ENCODE results near the gene VSNL1. TPM values are rescaled to one million over a fixed set of nuclear protein-coding genes. Genes with fewer than 3 reads are reported as not detected.

VSNL1 gene
- total RNA-seq, 1 donor = 0.36 TPM

DNA sequence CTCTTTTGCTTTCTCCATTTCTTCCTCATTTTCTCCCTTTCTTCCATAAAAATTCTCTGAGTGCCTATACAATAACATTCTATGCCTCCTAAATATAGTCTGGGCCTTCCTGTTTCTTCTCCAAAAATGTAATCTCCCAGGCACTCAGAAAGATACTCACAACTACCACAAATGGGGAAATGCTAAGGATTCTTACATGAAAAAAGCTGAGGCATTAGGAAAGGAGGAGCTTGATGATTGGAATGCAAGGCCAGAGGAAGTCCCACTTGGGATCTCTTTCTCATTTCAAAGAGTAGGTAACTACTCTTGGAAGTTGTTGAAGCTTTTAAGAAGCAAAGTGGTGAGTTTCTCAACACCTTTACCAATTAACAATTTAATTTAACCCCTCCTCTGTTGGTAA, 3.4 kb downstream of the VSNL1 start:
- Histone ChIP-seq H3K4me3 (ENCODE audit: insufficient read depth, low read length) (no peak overlapping the region), H3K36me3 (ENCODE audit: insufficient read depth, low read length) (no peaks in the 10 kb centered on the region), H3K9me3 (ENCODE audit: low read depth, low read length) (no peaks in the 10 kb centered on the region), H2AFZ (ENCODE audit: low read length) (no peak overlapping the region), H3K27ac (ENCODE audit: low read depth, low read length) (no peak overlapping the region), H4K20me1 (ENCODE audit: insufficient read depth, low read length) (no peaks in the 10 kb centered on the region), H3K4me2 (ENCODE audit: insufficient read depth, low read length) (no peak overlapping the region), H3K27me3 (ENCODE audit: insufficient read depth, low read length) (peaks cover 48% of the 10 kb centered on the region), H3K4me1 (ENCODE audit: insufficient read depth, low read length) (peaks cover 5% of the 10 kb centered on the region), H3K79me2 (ENCODE audit: insufficient read depth, low read length) (no peaks in the 10 kb centered on the region)
- TF ChIP-seq CTCF (IDR thresholded peaks at IDR 0.05; ENCODE audit: extremely low read depth, low read depth, low read length) = no peak
- no peak for DNase-seq (ENCODE audit: insufficient read length, low spot score, missing footprints)

GRCh38 chr2:17544256-17544655, 3.8 kb downstream of the VSNL1 start:
- TF ChIP-seq CTCF (IDR thresholded peaks at IDR 0.05; ENCODE audit: extremely low read depth, low read depth, low read length) = no peak
- H3K79me2 ChIP-seq (ENCODE audit: insufficient read depth, low read length) = no peaks in the 10 kb centered on the region
- no peak overlapping the region for H3K27ac ChIP-seq (ENCODE audit: low read depth, low read length)
- no peaks in the 10 kb centered on the region for H3K36me3 ChIP-seq (ENCODE audit: insufficient read depth, low read length)
- H3K4me2 ChIP-seq (ENCODE audit: insufficient read depth, low read length) = no peak overlapping the region
- H4K20me1 ChIP-seq (ENCODE audit: insufficient read depth, low read length) = no peaks in the 10 kb centered on the region
- H3K9me3 ChIP-seq (ENCODE audit: low read depth, low read length) = no peaks in the 10 kb centered on the region
- peak; percentile 37 for DNase-seq (ENCODE audit: insufficient read length, low spot score, missing footprints)
- H2AFZ ChIP-seq (ENCODE audit: low read length) = no peak overlapping the region
- H3K4me1 ChIP-seq (ENCODE audit: insufficient read depth, low read length) = peaks cover 5% of the 10 kb centered on the region
- H3K27me3 ChIP-seq (ENCODE audit: insufficient read depth, low read length) = peaks cover 45% of the 10 kb centered on the region
- no peak overlapping the region for H3K4me3 ChIP-seq (ENCODE audit: insufficient read depth, low read length)

DNA sequence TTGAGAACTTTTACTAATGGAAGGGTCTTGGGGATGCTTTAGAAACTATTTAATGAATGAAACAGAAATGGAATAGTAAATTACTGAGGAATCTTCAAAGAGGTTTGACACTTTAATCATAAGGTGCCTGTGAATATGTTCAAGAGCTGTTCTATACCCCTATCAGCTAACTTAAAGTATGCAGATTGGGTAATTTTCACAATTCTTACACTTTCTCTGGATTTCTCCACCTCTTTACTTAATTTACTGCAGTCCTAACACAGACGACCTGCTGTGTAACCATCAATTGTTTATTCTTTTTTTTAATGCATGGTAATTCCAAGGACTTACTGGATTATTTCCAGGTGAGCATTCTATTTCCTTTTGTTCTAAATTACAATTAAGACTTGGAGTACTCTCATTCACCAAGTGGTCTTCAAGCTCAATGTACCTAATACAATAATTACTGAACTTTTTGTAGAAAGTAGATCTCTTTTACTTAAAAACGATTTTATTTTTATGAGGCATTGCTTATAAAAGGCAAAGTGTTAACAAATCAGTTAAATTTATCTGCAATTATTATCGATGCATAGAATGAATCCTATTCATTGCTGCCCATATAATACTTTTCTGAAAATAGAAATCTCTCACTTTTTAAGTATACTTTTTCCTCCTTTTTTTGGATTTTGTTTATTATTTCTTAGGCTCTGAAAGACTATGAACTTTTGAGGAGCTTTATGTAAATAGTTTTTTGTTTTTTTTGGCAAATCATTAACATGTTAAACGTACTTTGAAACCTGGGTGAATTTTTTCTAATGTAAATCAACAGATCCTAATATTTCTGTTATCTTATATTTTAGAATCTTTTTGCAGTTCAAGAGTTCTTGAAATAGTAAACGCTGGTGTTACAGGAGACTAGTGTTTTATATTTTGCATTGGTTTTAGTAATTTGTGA, 5.5 kb downstream of the VSNL1 start:
- Histone ChIP-seq H3K79me2 (ENCODE audit: insufficient read depth, low read length) (no peaks in the 10 kb centered on the region), H3K4me1 (ENCODE audit: insufficient read depth, low read length) (peaks cover 5% of the 10 kb centered on the region), H3K4me2 (ENCODE audit: insufficient read depth, low read length) (no peak overlapping the region), H4K20me1 (ENCODE audit: insufficient read depth, low read length) (no peaks in the 10 kb centered on the region), H2AFZ (ENCODE audit: low read length) (no peak overlapping the region), H3K27me3 (ENCODE audit: insufficient read depth, low read length) (peaks cover 28% of the 10 kb centered on the region), H3K36me3 (ENCODE audit: insufficient read depth, low read length) (no peaks in the 10 kb centered on the region), H3K27ac (ENCODE audit: low read depth, low read length) (no peak overlapping the region), H3K4me3 (ENCODE audit: insufficient read depth, low read length) (no peak overlapping the region), H3K9me3 (ENCODE audit: low read depth, low read length) (no peaks in the 10 kb centered on the region)
- no peak for DNase-seq (ENCODE audit: insufficient read length, low spot score, missing footprints)
- TF ChIP-seq CTCF (IDR thresholded peaks at IDR 0.05; ENCODE audit: extremely low read depth, low read depth, low read length) = no peak

DNA sequence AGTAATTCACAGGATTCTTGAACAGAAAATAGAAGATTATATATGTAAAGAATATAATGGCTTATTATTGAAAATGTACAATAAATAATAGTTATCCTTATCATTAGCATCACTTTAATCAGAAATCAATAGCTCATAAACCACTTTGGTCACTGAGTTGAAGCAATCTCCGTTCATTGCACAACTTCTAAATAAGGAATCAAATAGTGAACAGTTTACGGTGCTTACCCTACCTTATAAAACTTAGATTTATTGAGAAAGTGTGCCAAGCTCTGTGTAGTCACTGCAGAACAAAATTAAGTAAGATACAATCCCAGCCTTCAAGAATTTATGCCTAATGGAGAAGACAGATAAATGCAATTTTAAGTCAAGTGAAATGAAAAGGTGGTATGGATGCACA, 6.7 kb downstream of the VSNL1 start:
- Histone ChIP-seq H3K27ac (ENCODE audit: low read depth, low read length) (no peak overlapping the region), H3K4me2 (ENCODE audit: insufficient read depth, low read length) (no peak overlapping the region), H3K36me3 (ENCODE audit: insufficient read depth, low read length) (no peaks in the 10 kb centered on the region), H3K79me2 (ENCODE audit: insufficient read depth, low read length) (no peaks in the 10 kb centered on the region), H3K9me3 (ENCODE audit: low read depth, low read length) (no peaks in the 10 kb centered on the region), H3K4me3 (ENCODE audit: insufficient read depth, low read length) (no peak overlapping the region), H3K4me1 (ENCODE audit: insufficient read depth, low read length) (peaks cover 5% of the 10 kb centered on the region), H4K20me1 (ENCODE audit: insufficient read depth, low read length) (no peaks in the 10 kb centered on the region), H3K27me3 (ENCODE audit: insufficient read depth, low read length) (peaks cover 16% of the 10 kb centered on the region), H2AFZ (ENCODE audit: low read length) (no peak overlapping the region)
- no peak for TF ChIP-seq CTCF (IDR thresholded peaks at IDR 0.05; ENCODE audit: extremely low read depth, low read depth, low read length)
- DNase-seq (ENCODE audit: insufficient read length, low spot score, missing footprints) = no peak

Data from osteoblast (primary cell).